Measurements from ENCODE around the gene CAPNS1. TPM values are rescaled to one million over a fixed set of nuclear protein-coding genes. Genes with fewer than 3 reads are reported as not detected.

Gene CAPNS1
- total RNA-seq, 2 experiments from 2014 or later = 449 to 519 TPM

DNA sequence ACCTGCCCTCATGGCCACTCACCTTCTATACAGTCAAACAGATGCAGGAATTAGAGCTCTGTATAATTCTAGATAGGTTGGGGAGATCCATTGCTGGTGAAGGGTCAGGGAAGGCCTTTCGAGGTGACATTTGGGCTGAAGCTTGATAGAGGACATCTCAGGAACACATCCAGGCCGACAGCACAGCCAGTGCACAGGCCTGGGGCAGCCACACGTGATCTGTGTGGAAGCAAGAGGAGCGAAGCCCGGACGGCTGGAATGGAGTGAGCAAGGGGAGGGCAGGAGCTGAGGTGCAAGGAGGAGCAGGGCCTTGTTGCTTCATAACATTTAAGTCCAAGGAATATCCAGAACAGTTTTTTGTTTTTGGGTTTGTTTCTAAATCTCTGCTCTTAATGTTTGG is 33.4 kb upstream of the CAPNS1 start:
- peak overlapping the region; percentile 39 for H3K27ac Mint-ChIP-seq
- no peak for DNase-seq
- H3K27me3 Mint-ChIP-seq = no peaks in the 10 kb centered on the region
- POLR2A ChIA-PET = no interaction called here
- no peaks in the 10 kb centered on the region for H3K9me3 Mint-ChIP-seq
- peaks cover 23% of the 10 kb centered on the region for H3K36me3 Mint-ChIP-seq (ENCODE audit: low read depth)
- CTCF ChIA-PET = interaction anchor here (0.7 to 1.1 kb wide), 3 partner anchors 26 to 1631 kb away, joined by 3 read pairs; no protein-coding TSS in a partner anchor
- no peak overlapping the region for H3K4me3 Mint-ChIP-seq
- no peaks in the 10 kb centered on the region for H3K4me1 Mint-ChIP-seq

DNA sequence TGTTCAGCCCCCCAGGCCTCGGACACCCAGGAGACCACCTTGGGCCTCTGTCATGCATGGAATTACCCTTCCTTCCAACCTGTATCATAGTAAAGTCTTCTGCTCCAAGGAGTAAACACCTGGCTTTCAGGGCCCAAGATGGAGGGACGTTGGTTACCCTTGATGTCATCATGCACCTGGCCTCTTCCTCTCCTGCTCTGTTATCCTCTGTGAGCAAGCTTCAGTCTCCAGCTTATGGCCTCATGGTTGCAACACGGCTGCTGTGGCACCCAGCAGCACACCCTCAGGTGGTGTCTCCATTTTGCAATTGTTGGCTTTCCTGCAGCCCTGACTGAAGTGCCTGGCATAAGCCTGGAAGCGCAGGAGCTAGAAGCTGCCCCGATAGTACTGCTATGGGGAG is 32.9 kb upstream of the CAPNS1 start:
- DNase-seq = no peak
- CTCF ChIA-PET = interaction anchor here (1.4 to 1.6 kb wide), 2 partner anchors 19 to 21 kb away, joined by 3 to 6 read pairs; no protein-coding TSS in a partner anchor
- Mint-ChIP-seq H3K36me3 (ENCODE audit: low read depth) (peaks cover 23% of the 10 kb centered on the region), H3K4me3 (no peak overlapping the region), H3K4me1 (no peaks in the 10 kb centered on the region), H3K27me3 (no peaks in the 10 kb centered on the region), H3K9me3 (no peaks in the 10 kb centered on the region), H3K27ac (peak overlapping the region; percentile 27)
- POLR2A ChIA-PET = no interaction called here

DNA sequence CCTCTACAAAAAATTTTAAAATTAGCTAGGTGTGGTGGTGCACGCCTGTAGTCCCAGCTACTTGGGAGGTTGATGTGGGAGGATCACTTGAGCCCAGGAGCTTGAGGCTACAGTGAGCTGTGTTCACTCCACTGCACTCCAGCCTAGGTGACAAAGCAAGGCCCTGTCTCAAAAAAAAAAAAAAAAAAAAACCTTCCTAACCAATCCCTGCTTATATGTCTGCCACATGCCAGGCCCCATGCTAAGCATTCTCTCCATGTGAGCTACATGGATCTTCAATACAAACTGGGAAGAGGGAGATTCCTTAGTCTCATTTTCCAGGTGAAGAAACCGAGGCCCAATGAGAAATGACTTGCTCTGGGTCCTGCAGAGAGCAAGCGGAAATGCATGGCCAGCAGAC is 31.2 kb upstream of the CAPNS1 start:
- ChIA-PET CTCF (interaction anchor here (0.6 to 1.6 kb wide), 3 partner anchors 19 to 692 kb away, joined by 3 to 6 read pairs (median 4); no protein-coding TSS in a partner anchor), POLR2A (no interaction called here)
- no peaks in the 10 kb centered on the region for H3K27me3 Mint-ChIP-seq
- DNase-seq = no peak
- H3K36me3 Mint-ChIP-seq (ENCODE audit: low read depth) = peaks cover 16% of the 10 kb centered on the region
- H3K27ac Mint-ChIP-seq = no peak overlapping the region
- no peaks in the 10 kb centered on the region for H3K9me3 Mint-ChIP-seq
- H3K4me3 Mint-ChIP-seq = no peak overlapping the region
- H3K4me1 Mint-ChIP-seq = peaks cover 8% of the 10 kb centered on the region

DNA sequence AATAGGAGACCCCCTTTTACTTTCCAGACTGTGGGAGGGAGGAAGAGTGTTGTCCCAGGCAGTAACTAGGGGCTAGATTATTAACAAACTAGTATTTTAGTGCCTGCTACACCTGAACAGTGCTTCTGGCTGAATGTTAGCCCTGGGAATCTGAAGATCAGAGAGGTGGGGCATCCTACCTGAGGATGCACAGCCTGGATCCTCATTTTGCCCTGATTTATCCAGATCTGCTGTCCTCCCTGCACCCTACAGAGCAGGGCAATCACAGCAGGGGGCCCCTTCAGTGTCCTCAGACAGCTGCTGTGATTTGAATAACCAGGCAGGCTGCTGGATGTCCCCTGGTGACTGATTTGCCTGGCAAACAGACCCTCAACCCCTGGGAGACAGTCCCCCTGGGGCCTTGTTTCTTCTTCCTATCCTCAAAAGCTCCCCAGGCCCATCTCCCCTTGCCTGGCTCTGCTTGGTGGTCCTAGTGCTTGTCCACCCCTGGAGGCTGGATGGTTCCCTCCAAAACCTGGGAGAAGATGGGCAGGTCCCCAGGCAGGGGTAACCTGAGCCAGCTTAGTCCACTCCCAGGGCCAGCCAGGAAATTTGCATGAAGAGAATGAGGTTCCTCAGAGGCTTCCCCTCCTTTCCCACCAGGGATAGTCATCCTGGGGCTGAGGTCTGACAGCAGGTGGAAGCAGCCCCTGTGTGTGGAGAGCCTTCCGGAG is 29.2 kb upstream of the CAPNS1 start, which contains the start of gene OVOL3:
Gene OVOL3 (plus strand): TSS at position 657 of the 713 bp plus-strand sequence. CDS start 60 bp downstream, outside the sequence.
- Mint-ChIP-seq H3K9me3 (no peaks in the 10 kb centered on the region), H3K27ac (no peak within 1 kb of the TSS), H3K4me3 (no peak within 1 kb of the TSS), H3K27me3 (no peaks in the 10 kb centered on the region), H3K36me3 (ENCODE audit: low read depth) (peaks cover 16% of the 10 kb centered on the region), H3K4me1 (peaks cover 18% of the 10 kb centered on the region)
- DNase-seq = no peak
- ChIA-PET POLR2A (no interaction called here), CTCF (no interaction called here)

DNA sequence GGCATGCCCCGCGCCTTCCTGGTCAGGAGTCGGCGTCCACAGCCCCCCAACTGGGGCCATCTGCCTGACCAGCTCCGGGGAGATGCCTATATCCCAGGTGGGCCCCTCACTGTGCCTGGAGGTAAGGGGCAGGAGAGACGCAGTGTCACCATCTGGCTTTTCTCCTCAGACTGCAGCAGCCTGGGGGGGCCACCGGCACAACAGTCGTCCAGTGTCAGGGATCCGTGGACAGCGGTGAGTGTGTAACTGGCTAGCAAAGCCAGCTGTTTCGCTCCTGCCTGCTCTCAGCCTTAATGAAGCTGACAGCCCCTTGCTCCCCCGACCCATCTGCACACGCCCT is 28.7 kb upstream of the CAPNS1 start:
- H3K4me3 Mint-ChIP-seq = no peak overlapping the region
- no peaks in the 10 kb centered on the region for H3K27me3 Mint-ChIP-seq
- no peak for DNase-seq
- ChIA-PET CTCF (no interaction called here), POLR2A (no interaction called here)
- no peak overlapping the region for H3K27ac Mint-ChIP-seq
- H3K4me1 Mint-ChIP-seq = peaks cover 22% of the 10 kb centered on the region
- H3K36me3 Mint-ChIP-seq (ENCODE audit: low read depth) = peaks cover 16% of the 10 kb centered on the region
- H3K9me3 Mint-ChIP-seq = no peaks in the 10 kb centered on the region

DNA sequence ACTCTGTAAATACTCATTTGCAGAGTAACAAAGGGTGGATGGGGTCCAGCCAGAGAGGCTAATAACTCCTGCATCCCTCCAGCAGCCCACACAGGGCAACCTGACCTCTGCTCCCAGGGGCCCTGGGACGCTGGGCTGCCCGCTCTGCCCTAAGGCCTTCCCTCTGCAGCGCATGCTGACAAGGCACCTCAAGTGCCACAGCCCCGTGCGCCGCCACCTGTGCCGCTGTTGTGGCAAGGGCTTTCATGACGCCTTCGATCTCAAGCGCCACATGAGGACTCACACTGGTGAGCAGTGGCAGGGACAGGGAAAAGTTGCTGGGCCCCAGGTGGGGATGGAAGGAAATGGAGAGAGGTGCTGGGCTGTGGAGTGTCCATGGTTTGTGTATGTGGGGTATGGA is 27.2 kb upstream of the CAPNS1 start:
- H3K4me3 Mint-ChIP-seq = peak overlapping the region; percentile 98
- H3K36me3 Mint-ChIP-seq (ENCODE audit: low read depth) = peaks cover 21% of the 10 kb centered on the region
- DNase-seq = no peak
- ChIA-PET POLR2A (no interaction called here), CTCF (interaction anchor here (7.3 kb wide), 1 partner anchor 14 kb away, joined by 47 read pairs; no protein-coding TSS in a partner anchor)
- H3K27ac Mint-ChIP-seq = no peak overlapping the region
- peaks cover 36% of the 10 kb centered on the region for H3K4me1 Mint-ChIP-seq
- no peaks in the 10 kb centered on the region for H3K9me3 Mint-ChIP-seq
- H3K27me3 Mint-ChIP-seq = no peaks in the 10 kb centered on the region

DNA sequence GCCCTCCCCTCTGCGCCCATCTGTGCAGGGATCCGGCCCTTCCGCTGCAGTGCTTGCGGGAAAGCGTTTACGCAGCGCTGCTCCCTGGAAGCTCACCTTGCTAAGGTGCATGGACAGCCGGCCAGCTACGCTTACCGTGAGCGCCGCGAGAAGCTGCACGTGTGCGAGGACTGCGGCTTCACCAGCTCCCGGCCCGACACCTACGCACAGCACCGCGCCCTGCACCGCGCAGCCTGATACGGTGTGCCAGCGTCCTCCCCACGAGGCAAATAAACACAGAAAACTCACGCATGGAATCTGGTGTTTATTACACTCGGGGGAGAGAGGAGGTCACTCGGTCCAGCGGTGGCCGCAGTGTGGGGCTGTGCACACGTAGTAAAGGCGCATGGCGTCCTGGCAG is 26.4 kb upstream of the CAPNS1 start:
- H3K27ac Mint-ChIP-seq = no peak overlapping the region
- no peaks in the 10 kb centered on the region for H3K27me3 Mint-ChIP-seq
- H3K4me3 Mint-ChIP-seq = peak overlapping the region; percentile 98
- peaks cover 25% of the 10 kb centered on the region for H3K36me3 Mint-ChIP-seq (ENCODE audit: low read depth)
- peaks cover 39% of the 10 kb centered on the region for H3K4me1 Mint-ChIP-seq
- no peak for DNase-seq
- H3K9me3 Mint-ChIP-seq = no peaks in the 10 kb centered on the region
- CTCF ChIA-PET = interaction anchor here (7.3 kb wide), 1 partner anchor 13 kb away, joined by 47 read pairs; no protein-coding TSS in a partner anchor
- POLR2A ChIA-PET = no interaction called here

DNA sequence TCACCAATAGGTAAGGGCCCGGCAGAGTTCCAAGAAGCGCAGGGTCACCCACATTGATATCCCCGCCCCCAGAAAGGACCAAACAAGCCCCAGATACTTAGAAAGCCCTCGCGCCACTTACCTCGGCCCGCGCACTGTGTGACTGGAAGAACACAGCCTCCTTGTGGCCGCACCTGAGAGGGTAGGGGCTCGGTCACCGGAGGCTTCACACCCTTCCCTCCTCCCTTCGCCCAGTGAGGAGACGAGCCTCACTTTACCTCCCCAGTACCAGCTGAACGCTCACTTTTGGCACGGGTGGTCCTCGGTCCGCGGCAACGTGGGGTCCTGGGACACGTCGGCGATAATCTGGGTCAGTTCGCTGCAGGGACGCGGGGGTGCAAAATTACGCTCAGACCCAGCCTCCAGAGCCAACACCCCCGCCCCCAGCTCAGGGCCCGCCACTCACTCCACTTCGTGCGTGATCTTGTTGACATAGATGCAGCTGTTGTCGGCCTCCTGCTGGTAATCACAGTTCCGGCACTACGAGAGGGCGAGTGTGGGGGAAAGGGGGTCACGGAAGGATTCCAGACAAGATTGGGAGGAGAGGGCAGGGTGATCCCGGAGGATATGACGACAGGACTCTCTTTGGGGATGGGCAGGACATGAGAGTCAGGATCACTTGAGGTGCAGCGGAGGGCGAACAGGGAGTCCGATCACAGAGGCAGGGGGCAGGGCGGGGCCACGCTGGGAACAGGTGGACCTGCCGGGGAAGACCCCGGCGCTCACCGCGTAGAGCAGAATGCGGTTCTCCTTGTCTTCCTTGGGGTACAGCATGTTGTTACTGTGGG is 25.8 kb upstream of the CAPNS1 start:
- DNase-seq = peak; percentile 41
- Mint-ChIP-seq H3K4me3 (peak overlapping the region; percentile 98), H3K27me3 (no peaks in the 10 kb centered on the region), H3K9me3 (no peaks in the 10 kb centered on the region), H3K4me1 (peaks cover 39% of the 10 kb centered on the region), H3K27ac (peak overlapping the region; percentile 95), H3K36me3 (ENCODE audit: low read depth) (peaks cover 28% of the 10 kb centered on the region)
- CTCF ChIA-PET = interaction anchor here (1.6 to 7.3 kb wide), 2 partner anchors 10 to 13 kb away, joined by 9 to 47 read pairs; no protein-coding TSS in a partner anchor
- POLR2A ChIA-PET = interaction anchor here (1.0 kb wide), 1 partner anchor 14 kb away, joined by 3 read pairs; no protein-coding TSS in a partner anchor

DNA sequence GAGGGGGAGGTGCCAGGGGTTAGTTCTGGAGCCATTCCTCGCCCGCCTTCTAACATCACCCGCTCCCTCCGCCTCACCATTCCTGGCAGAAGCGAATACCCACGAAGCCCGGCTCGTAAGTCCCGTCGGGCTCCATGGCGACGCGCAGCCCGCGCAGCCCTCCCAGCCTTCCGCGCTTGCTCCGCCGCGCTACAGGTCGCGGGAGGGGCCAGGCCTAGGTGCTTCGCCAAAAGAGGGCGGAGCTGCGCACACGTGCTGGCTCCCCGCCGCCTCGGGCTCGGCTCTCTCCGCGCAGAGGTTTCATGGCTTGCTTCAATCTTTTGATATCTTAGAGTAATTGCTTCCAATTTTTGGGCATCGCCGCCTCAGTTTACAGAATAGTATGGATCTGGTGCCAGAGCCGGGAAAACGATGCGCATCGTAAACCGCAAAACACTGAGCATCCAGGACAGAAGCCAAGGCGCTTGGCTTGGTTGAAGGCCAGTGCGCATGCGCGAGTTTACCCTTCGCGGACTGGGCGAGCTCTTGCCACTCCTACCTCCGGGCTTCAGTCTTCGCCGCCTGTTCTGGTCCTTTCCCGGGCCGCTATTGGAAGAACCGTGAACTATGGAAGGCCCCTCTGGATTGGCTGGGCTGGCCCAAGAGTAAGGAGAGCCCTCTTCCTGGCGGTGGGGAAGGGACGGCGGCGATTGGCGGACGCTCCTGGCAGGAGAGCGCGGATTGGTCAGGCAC is 25.0 kb upstream of the CAPNS1 start, which contains the start of gene POLR2I:
Gene POLR2I (minus strand): TSS at position 155 of the 732 bp plus-strand sequence. CDS start 19 bp downstream, at position 136.
- Mint-ChIP-seq H3K4me3 (peak within 1 kb of the TSS; percentile 98), H3K27me3 (no peaks in the 10 kb centered on the region), H3K9me3 (no peaks in the 10 kb centered on the region), H3K36me3 (ENCODE audit: low read depth) (peaks cover 34% of the 10 kb centered on the region), H3K4me1 (peaks cover 41% of the 10 kb centered on the region), H3K27ac (peak within 1 kb of the TSS; percentile 95)
- ChIA-PET CTCF (interaction anchor here (0.6 to 7.3 kb wide), 4 partner anchors 11 to 97 kb away, joined by 3 to 47 read pairs (median 6); no protein-coding TSS in a partner anchor), POLR2A (interaction anchor here (0.7 to 1.0 kb wide), 2 partner anchors 13 to 53 kb away, joined by 3 read pairs; no protein-coding TSS in a partner anchor)
- peak; percentile 100 for DNase-seq

DNA sequence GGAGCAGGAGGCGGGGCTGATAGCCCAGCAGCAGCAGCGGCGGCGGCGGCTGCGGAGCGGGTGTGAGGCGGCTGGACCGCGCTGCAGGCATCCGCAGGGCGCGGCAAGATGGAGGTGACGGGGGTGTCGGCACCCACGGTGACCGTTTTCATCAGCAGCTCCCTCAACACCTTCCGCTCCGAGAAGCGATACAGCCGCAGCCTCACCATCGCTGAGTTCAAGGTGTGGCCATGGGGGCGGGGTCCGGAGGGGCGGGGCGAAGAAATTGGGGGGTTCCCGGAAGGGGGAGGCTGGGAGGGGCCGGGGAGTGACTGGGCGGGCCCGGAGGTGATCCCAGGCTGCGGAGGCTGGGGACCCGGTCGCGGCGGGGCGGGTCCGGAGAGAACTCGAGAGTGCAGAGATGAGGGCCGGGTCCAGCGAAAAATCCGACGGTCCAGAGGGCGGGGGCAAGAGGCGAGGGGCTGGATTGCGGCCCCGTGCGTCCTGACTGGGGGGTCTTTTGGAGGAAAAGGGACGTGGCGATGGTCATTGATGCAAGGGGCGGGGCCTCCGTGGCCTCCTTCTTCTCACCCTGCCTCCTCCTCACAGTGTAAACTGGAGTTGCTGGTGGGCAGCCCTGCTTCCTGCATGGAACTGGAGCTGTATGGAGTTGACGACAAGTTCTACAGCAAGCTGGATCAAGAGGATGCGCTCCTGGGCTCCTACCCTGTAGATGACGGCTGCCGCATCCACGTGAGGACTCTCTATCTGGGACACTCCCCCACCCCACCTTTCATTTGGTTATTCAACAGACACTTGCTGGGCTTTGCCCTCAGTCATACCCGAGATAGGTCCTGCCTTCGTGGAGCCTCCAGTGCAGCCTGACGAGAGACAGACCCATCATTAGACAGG is 24.2 kb upstream of the CAPNS1 start, which contains the start of gene TBCB:
Gene TBCB (plus strand): TSS at position 16 of the 891 bp plus-strand sequence. CDS start 93 bp downstream, at position 109.
- Mint-ChIP-seq H3K36me3 (ENCODE audit: low read depth) (peaks cover 36% of the 10 kb centered on the region), H3K27me3 (no peaks in the 10 kb centered on the region), H3K4me1 (peaks cover 43% of the 10 kb centered on the region), H3K9me3 (no peaks in the 10 kb centered on the region), H3K27ac (peak within 1 kb of the TSS; percentile 95), H3K4me3 (peak within 1 kb of the TSS; percentile 98)
- DNase-seq = peak; percentile 90
- ChIA-PET CTCF (interaction anchor here (0.6 to 7.3 kb wide), 4 partner anchors 11 to 96 kb away, joined by 3 to 47 read pairs (median 6); no protein-coding TSS in a partner anchor), POLR2A (interaction anchor here (0.7 to 1.0 kb wide), 2 partner anchors 12 to 54 kb away, joined by 3 read pairs; no protein-coding TSS in a partner anchor)

DNA sequence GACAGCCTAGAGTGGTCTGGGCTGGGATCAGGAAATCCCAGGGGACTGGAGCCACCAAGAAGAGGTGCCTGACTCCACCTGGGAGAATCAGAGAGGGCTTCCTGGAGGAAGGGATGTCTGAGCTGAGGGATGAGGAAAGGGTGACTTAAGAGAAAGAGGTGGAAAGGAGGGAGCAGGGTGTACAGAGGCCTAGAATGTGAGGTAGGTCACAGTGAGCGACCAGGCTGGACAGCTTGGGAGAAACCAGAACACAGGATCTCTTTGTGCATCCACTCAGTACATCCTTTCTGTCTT is 23.6 kb upstream of the CAPNS1 start:
- ChIA-PET POLR2A (no interaction called here), CTCF (interaction anchor here (0.5 to 7.3 kb wide), 3 partner anchors 10 to 36 kb away, joined by 3 to 47 read pairs (median 3); no protein-coding TSS in a partner anchor)
- DNase-seq = no peak
- Mint-ChIP-seq H3K9me3 (no peaks in the 10 kb centered on the region), H3K4me3 (peak overlapping the region; percentile 98), H3K4me1 (peaks cover 43% of the 10 kb centered on the region), H3K27me3 (no peaks in the 10 kb centered on the region), H3K36me3 (ENCODE audit: low read depth) (peaks cover 36% of the 10 kb centered on the region), H3K27ac (peak overlapping the region; percentile 95)

All from activated CD4-positive, alpha-beta T cell treated with anti-CD3 and anti-CD28 coated beads, Interleukin-2, amount 10 ng/mL, durations not matched to agents 7 days and 5 days (primary cell).